Nephron progenitor cell (in vitro differentiated cells): ENCODE data around the gene FTCD.

Source experiments
- DNase-seq: peaks from one replicate; pipeline ENCODE4 v3.0.0; 2021
- H3K27ac Mint-ChIP-seq: 2 replicates; pipeline ENCODE4 v1.8.0; 2021; ENCODE audit warnings: mild to moderate bottlenecking, moderate library complexity, mixed read lengths
- H3K27me3 Mint-ChIP-seq: 2 replicates; pipeline ENCODE4 v1.8.0; 2021; ENCODE audit warnings: mild to moderate bottlenecking, low read depth, mixed read lengths; ENCODE audit not compliant: poor library complexity
- H3K36me3 Mint-ChIP-seq: 2 replicates; pipeline ENCODE4 v1.8.0; 2021; ENCODE audit warnings: low read depth, mixed read lengths
- H3K4me1 Mint-ChIP-seq: 2 replicates; pipeline ENCODE4 v1.8.0; 2021; ENCODE audit warnings: mixed read lengths
- H3K4me3 Mint-ChIP-seq: 2 replicates; pipeline ENCODE4 v1.8.0; 2021; ENCODE audit warnings: mild to moderate bottlenecking, moderate library complexity, mixed read lengths
- H3K9me3 Mint-ChIP-seq: 2 replicates; pipeline ENCODE4 v1.8.0; 2021; ENCODE audit warnings: mild to moderate bottlenecking, moderate library complexity, mixed read lengths
- CTCF ChIP-seq: fragments of 200-600 bp; sonication (generic); IDR thresholded peaks from 2 replicates; pipeline ENCODE4 v1.5.0; 2021; ENCODE audit warnings: antibody characterized with exemption

FTCD gene

GRCh38 chr21:46104104-46104503 lies 51.3 kb downstream of the FTCD start:
- H3K4me1 Mint-ChIP-seq: no peaks in the 10 kb centered on the region
- peaks cover 82% of the 10 kb centered on the region for H3K36me3 Mint-ChIP-seq
- peaks cover 27% of the 10 kb centered on the region for H3K27me3 Mint-ChIP-seq
- no peak for DNase-seq
- no peak overlapping the region for H3K27ac Mint-ChIP-seq
- TF ChIP-seq CTCF: no peak
- no peak overlapping the region for H3K4me3 Mint-ChIP-seq
- peaks cover 88% of the 10 kb centered on the region for H3K9me3 Mint-ChIP-seq

GRCh38 chr21:46100906-46101305 lies 54.5 kb downstream of the FTCD start:
- Mint-ChIP-seq H3K4me1 (peaks cover 10% of the 10 kb centered on the region), H3K4me3 (peak overlapping the region; percentile 28), H3K9me3 (peaks cover 59% of the 10 kb centered on the region), H3K27me3 (peaks cover 37% of the 10 kb centered on the region), H3K27ac (no peak overlapping the region), H3K36me3 (peaks cover 56% of the 10 kb centered on the region)
- DNase-seq: no peak
- TF ChIP-seq CTCF: no peak

GRCh38 chr21:46100426-46100825 lies 55.0 kb downstream of the FTCD start:
- no peak overlapping the region for H3K27ac Mint-ChIP-seq
- DNase-seq: no peak
- peak overlapping the region; percentile 40 for H3K4me3 Mint-ChIP-seq
- H3K27me3 Mint-ChIP-seq: peaks cover 39% of the 10 kb centered on the region
- peaks cover 10% of the 10 kb centered on the region for H3K4me1 Mint-ChIP-seq
- peaks cover 51% of the 10 kb centered on the region for H3K36me3 Mint-ChIP-seq
- no peak for TF ChIP-seq CTCF
- peaks cover 55% of the 10 kb centered on the region for H3K9me3 Mint-ChIP-seq

- Mint-ChIP-seq H3K4me1 (peaks cover 10% of the 10 kb centered on the region), H3K4me3 (peak overlapping the region; percentile 68), H3K36me3 (peaks cover 49% of the 10 kb centered on the region), H3K9me3 (peaks cover 52% of the 10 kb centered on the region), H3K27ac (no peak overlapping the region), H3K27me3 (peaks cover 41% of the 10 kb centered on the region)
- no peak for TF ChIP-seq CTCF
- no peak for DNase-seq
These were observed 55.4 kb downstream of the FTCD start for GRCh38 chr21:46100020-46100419.

GRCh38 chr21:46099476-46099875 lies 55.9 kb downstream of the FTCD start:
- peaks cover 48% of the 10 kb centered on the region for H3K9me3 Mint-ChIP-seq
- H3K4me3 Mint-ChIP-seq: peak overlapping the region; percentile 75
- peaks cover 45% of the 10 kb centered on the region for H3K36me3 Mint-ChIP-seq
- peaks cover 44% of the 10 kb centered on the region for H3K27me3 Mint-ChIP-seq
- no peak for TF ChIP-seq CTCF
- H3K4me1 Mint-ChIP-seq: peaks cover 14% of the 10 kb centered on the region
- DNase-seq: no peak
- H3K27ac Mint-ChIP-seq: no peak overlapping the region

- no peak overlapping the region for H3K27ac Mint-ChIP-seq
- peaks cover 19% of the 10 kb centered on the region for H3K4me1 Mint-ChIP-seq
- peak overlapping the region; percentile 75 for H3K4me3 Mint-ChIP-seq
- no peak for TF ChIP-seq CTCF
- H3K36me3 Mint-ChIP-seq: peaks cover 35% of the 10 kb centered on the region
- H3K9me3 Mint-ChIP-seq: peaks cover 41% of the 10 kb centered on the region
- H3K27me3 Mint-ChIP-seq: peaks cover 38% of the 10 kb centered on the region
- peak; percentile 47 for DNase-seq
These were observed 56.9 kb downstream of the FTCD start for GRCh38 chr21:46098303-46099141.
